WTC11 (cell line): ENCODE results near the gene IZUMO3. TPM values are rescaled to one million over a fixed set of nuclear protein-coding genes. Genes with fewer than 3 reads are reported as not detected.
"Not testable (repeated sequence)": the region's sequence is repeated elsewhere in the genome, so short reads cannot be mapped to it uniquely, and the experiment has no call there.

Experiments used
- ATAC-seq: fragments of 200-7000 bp; cut with Tn5 transposase; 2 replicates; pipeline ENCODE4 v1.10.0; 2021; ENCODE audit warnings: mild to moderate bottlenecking, moderate library complexity
- CTCF ChIA-PET: fragments of 300-600 bp; sonication (Branson Sonifier 250); formaldehyde crosslinking; loops from one replicate; lab custom pipeline; 2021; ENCODE audit warnings: antibody characterized with exemption; lab: Charles Lee
- POLR2A ChIA-PET: fragments of 350-600 bp; sonication (Branson Sonifier 250); formaldehyde crosslinking; loops from one replicate; lab custom pipeline; 2021; ENCODE audit warnings: antibody characterized with exemption; lab: Charles Lee
- DNase-seq: peaks from one replicate; pipeline ENCODE4 v3.0.0; 2021; ENCODE audit warnings: low spot score
- H3K27ac Mint-ChIP-seq: 2 replicates; pipeline ENCODE4 v1.8.0; 2021; ENCODE audit warnings: mixed read lengths
- H3K27me3 Mint-ChIP-seq: 2 replicates; pipeline ENCODE4 v1.8.0; 2021; ENCODE audit warnings: low read depth, mild to moderate bottlenecking, moderate library complexity, mixed read lengths
- H3K36me3 Mint-ChIP-seq: 2 replicates; pipeline ENCODE4 v1.8.0; 2021; ENCODE audit warnings: mixed read lengths
- H3K4me1 Mint-ChIP-seq: 2 replicates; pipeline ENCODE4 v1.8.0; 2022; ENCODE audit warnings: mixed read lengths
- H3K4me3 Mint-ChIP-seq: 2 replicates; pipeline ENCODE4 v1.8.0; 2021; ENCODE audit warnings: mild to moderate bottlenecking, moderate library complexity, mixed read lengths
- H3K9me3 Mint-ChIP-seq: 2 replicates; pipeline ENCODE4 v1.8.0; 2021; ENCODE audit warnings: mixed read lengths
- FOXK1 ChIP-seq: sonication (generic); formaldehyde crosslinking; IDR thresholded peaks from 2 replicates; pipeline ENCODE4 v1.8.0; 2022; ENCODE audit warnings: mild to moderate bottlenecking, moderate library complexity, missing genetic modification reagents
- GABPB1 ChIP-seq: sonication (generic); formaldehyde crosslinking; IDR thresholded peaks from 2 replicates; pipeline ENCODE4 v1.8.1; 2023; ENCODE audit warnings: mild to moderate bottlenecking, missing genetic modification reagents
- NR3C1 ChIP-seq: sonication (generic); formaldehyde crosslinking; conservative IDR thresholded peaks from 2 replicates; pipeline ENCODE4 v1.8.1; 2023; ENCODE audit warnings: low read depth, mild to moderate bottlenecking, missing genetic modification reagents
- RELA ChIP-seq: sonication (generic); formaldehyde crosslinking; IDR thresholded peaks from 2 replicates; pipeline ENCODE4 v1.8.1; 2022; ENCODE audit warnings: missing genetic modification reagents, mild to moderate bottlenecking, borderline replicate concordance
- SMAD3 ChIP-seq: sonication (generic); formaldehyde crosslinking; IDR thresholded peaks from 2 replicates; pipeline ENCODE4 v1.8.0; 2022; ENCODE audit warnings: missing genetic modification reagents, mild to moderate bottlenecking, borderline replicate concordance
- SOX15 ChIP-seq: fragments of 250-450 bp; sonication (Bioruptor Pico); IDR thresholded peaks from 2 replicates; pipeline ENCODE4 v1.9.0; 2021; ENCODE audit warnings: mild to moderate bottlenecking
- TP53 ChIP-seq: sonication (generic); formaldehyde crosslinking; IDR thresholded peaks from 2 replicates; pipeline ENCODE4 v1.8.1; 2023; ENCODE audit warnings: mild to moderate bottlenecking, missing genetic modification reagents
- ZNF138 ChIP-seq: sonication (generic); formaldehyde crosslinking; conservative IDR thresholded peaks from 2 replicates; pipeline ENCODE4 v1.8.1; 2022; ENCODE audit warnings: mild to moderate bottlenecking, moderate library complexity, missing genetic modification reagents
- ZNF416 ChIP-seq: fragments of 250-450 bp; sonication (Bioruptor Pico); IDR thresholded peaks from 2 replicates; pipeline ENCODE4 v1.9.0; 2021; ENCODE audit warnings: mild to moderate bottlenecking, inconsistent platforms
- total RNA-seq: library from RNA; stranded (reverse); gene quantifications from 3 replicates; pipeline ENCODE4 v1.2.3, GENCODE V29; 2021
- TF ChIP-seq, protein P1 (sequence below): fragments of 250-450 bp; sonication (Bioruptor Pico); IDR thresholded peaks from 2 replicates; pipeline ENCODE4 v1.9.0; 2021; ENCODE audit warnings: mild to moderate bottlenecking
- TF ChIP-seq, protein P2 (sequence below): sonication (generic); formaldehyde crosslinking; IDR thresholded peaks from 2 replicates; pipeline ENCODE4 v1.8.0; 2023; ENCODE audit warnings: mild to moderate bottlenecking, missing genetic modification reagents
- TF ChIP-seq, protein P3 (sequence below): fragments of 250-450 bp; sonication (Bioruptor Pico); IDR thresholded peaks from 2 replicates; pipeline ENCODE4 v1.8.0; 2021; ENCODE audit warnings: mild to moderate bottlenecking
- TF ChIP-seq, protein P4 (sequence below): sonication (generic); formaldehyde crosslinking; IDR thresholded peaks from 2 replicates; pipeline ENCODE4 v1.8.0; 2023; ENCODE audit warnings: missing genetic modification reagents
- TF ChIP-seq, protein P5 (sequence below): sonication (generic); formaldehyde crosslinking; IDR thresholded peaks from 2 replicates; pipeline ENCODE4 v1.8.1; 2022; ENCODE audit warnings: low read depth, mild to moderate bottlenecking, moderate library complexity, missing genetic modification reagents, borderline replicate concordance
- TF ChIP-seq, protein P6 (sequence below): sonication (generic); formaldehyde crosslinking; IDR thresholded peaks from 2 replicates; pipeline ENCODE4 v1.8.1; 2022; ENCODE audit warnings: missing genetic modification reagents, borderline replicate concordance

The IZUMO3 gene
- total RNA-seq, 1 experiment from 2014 or later = not detected

DNA sequence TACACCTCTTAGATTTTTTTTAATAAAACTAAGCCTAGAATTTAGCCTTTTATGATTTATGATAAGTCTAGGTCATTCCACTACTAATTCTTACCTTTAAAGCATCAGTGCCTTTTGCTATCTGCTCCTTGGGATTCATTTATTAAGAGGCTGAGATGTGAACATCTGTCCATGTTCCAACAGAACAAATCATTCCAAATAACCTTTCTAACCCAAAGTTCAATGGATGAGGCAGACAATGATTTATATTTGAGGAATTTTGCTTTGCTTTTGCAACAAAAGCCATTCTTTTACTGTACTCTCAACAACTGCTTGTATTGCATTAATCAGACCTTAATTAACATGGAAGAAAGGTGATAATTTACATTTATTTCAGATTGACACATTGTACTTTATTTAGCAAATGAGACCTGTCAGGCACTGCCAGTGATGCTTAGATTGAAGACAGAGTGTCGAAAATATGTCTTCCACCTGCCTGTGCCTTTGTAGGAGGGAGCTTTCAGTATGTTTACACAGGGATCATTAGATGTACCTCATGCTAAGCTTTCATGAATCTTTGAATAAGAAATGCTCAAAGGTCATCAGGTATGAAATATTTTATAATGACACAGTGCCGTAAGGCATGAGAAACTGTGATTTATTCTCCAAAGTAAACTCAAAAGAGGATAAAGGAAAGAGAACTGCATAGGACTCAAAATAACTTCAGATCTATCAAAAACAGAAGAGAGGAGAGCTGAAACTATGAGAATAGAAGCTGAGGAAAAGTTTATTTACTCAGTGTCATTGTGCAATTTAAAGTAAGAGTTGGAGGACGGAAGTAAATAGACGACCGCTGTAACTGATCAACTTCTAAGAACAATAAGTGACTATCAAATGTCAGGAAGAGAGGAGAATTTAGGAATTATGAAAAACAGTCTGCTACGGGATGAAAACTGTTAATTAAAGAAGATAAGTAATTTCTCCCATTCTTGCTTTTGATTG, 36.7 kb upstream of the IZUMO3 start:
- peak overlapping the region; percentile 5; the same call in 1 of the 2 replicates for H3K27ac Mint-ChIP-seq
- POLR2A ChIA-PET = no interaction called here
- peaks cover 7% of the 10 kb centered on the region; the same call in 1 of the 2 replicates for H3K27me3 Mint-ChIP-seq
- peaks cover 23% of the 10 kb centered on the region for H3K9me3 Mint-ChIP-seq
- CTCF ChIA-PET = no interaction called here
- DNase-seq (no peak), ATAC-seq (no peak)
- peaks cover 30% of the 10 kb centered on the region for H3K36me3 Mint-ChIP-seq
- peaks cover 22% of the 10 kb centered on the region for H3K4me1 Mint-ChIP-seq
- TF ChIP-seq, protein P1, sequence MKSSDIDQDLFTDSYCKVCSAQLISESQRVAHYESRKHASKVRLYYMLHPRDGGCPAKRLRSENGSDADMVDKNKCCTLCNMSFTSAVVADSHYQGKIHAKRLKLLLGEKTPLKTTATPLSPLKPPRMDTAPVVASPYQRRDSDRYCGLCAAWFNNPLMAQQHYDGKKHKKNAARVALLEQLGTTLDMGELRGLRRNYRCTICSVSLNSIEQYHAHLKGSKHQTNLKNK (CRISPR knock-in tag) = no peak
- TF ChIP-seq, protein P2, sequence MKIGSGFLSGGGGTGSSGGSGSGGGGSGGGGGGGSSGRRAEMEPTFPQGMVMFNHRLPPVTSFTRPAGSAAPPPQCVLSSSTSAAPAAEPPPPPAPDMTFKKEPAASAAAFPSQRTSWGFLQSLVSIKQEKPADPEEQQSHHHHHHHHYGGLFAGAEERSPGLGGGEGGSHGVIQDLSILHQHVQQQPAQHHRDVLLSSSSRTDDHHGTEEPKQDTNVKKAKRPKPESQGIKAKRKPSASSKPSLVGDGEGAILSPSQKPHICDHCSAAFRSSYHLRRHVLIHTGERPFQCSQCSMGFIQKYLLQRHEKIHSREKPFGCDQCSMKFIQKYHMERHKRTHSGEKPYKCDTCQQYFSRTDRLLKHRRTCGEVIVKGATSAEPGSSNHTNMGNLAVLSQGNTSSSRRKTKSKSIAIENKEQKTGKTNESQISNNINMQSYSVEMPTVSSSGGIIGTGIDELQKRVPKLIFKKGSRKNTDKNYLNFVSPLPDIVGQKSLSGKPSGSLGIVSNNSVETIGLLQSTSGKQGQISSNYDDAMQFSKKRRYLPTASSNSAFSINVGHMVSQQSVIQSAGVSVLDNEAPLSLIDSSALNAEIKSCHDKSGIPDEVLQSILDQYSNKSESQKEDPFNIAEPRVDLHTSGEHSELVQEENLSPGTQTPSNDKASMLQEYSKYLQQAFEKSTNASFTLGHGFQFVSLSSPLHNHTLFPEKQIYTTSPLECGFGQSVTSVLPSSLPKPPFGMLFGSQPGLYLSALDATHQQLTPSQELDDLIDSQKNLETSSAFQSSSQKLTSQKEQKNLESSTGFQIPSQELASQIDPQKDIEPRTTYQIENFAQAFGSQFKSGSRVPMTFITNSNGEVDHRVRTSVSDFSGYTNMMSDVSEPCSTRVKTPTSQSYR (CRISPR knock-in tag) = no peak
- TF ChIP-seq NR3C1 (CRISPR knock-in tag) = no peak
- H3K4me3 Mint-ChIP-seq = no peak overlapping the region

DNA sequence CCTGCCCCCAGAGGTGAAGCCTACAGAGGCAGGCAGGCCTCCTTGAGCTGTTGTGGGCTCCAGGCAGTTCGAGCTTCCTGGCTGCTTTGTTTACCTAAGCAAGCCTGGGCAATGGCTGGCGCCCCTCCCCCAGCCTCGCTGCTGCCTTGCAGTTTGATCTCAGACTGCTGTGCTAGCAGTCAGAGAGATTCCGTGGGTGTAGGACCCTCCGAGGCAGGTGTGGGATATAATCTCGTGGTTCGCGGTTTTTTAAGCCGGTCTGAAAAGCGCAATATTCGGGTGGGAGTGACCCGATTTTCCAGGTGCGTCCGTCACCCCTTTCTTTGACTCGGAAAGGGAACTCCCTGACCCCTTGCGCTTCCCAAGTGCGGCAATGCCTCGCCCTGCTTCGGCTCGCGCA, 34.3 kb upstream of the IZUMO3 start:
- peak; percentile 55; the same call in 1 of the 2 replicates for TF ChIP-seq FOXK1 (CRISPR knock-in tag)
- TF ChIP-seq, protein P2 (CRISPR knock-in tag) = 0 out of 2 replicates have a peak, but pooled peaks have one; percentile 20
- peaks cover 22% of the 10 kb centered on the region for H3K4me1 Mint-ChIP-seq
- H3K27me3 Mint-ChIP-seq, H3K9me3 Mint-ChIP-seq, ATAC-seq, POLR2A ChIA-PET, CTCF ChIA-PET: not testable (repeated sequence)
- H3K36me3 Mint-ChIP-seq = peaks cover 14% of the 10 kb centered on the region
- peak overlapping the region; percentile 60 for H3K27ac Mint-ChIP-seq
- DNase-seq = peak; percentile 33
- peak overlapping the region; percentile 70 for H3K4me3 Mint-ChIP-seq

DNA sequence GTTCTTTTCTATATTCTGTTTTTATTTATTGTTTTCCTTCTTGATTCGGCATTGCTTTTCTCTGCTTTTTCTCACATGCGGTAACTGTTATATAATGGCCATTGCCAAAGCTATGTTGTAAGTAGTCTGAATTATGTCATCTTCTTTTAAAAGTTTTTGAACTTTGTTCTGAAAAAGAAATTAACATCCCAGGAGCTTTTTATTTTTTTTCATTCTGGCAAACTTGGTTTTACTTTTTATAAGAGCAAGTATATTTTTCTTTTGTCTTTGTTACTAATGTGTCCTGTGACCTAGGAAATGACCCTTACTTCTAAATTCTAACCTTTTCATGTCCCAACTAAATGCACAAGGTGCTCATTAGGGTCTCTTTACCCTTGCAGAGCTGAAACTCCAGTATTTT, 26.7 kb upstream of the IZUMO3 start:
- POLR2A ChIA-PET = no interaction called here
- TF ChIP-seq ZNF416 (CRISPR knock-in tag) = no peak
- TF ChIP-seq, protein P3, sequence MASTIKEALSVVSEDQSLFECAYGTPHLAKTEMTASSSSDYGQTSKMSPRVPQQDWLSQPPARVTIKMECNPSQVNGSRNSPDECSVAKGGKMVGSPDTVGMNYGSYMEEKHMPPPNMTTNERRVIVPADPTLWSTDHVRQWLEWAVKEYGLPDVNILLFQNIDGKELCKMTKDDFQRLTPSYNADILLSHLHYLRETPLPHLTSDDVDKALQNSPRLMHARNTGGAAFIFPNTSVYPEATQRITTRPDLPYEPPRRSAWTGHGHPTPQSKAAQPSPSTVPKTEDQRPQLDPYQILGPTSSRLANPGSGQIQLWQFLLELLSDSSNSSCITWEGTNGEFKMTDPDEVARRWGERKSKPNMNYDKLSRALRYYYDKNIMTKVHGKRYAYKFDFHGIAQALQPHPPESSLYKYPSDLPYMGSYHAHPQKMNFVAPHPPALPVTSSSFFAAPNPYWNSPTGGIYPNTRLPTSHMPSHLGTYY = no peak
- TF ChIP-seq SMAD3 (CRISPR knock-in tag) = no peak
- TF ChIP-seq TP53 (CRISPR knock-in tag) = no peak
- CTCF ChIA-PET = no interaction called here
- no peaks in the 10 kb centered on the region for H3K4me1 Mint-ChIP-seq
- no peaks in the 10 kb centered on the region for H3K36me3 Mint-ChIP-seq
- DNase-seq (no peak), ATAC-seq (no peak)
- H3K27ac Mint-ChIP-seq = no peak overlapping the region
- H3K9me3 Mint-ChIP-seq = no peaks in the 10 kb centered on the region
- H3K27me3 Mint-ChIP-seq = no peaks in the 10 kb centered on the region
- H3K4me3 Mint-ChIP-seq = no peak overlapping the region

DNA sequence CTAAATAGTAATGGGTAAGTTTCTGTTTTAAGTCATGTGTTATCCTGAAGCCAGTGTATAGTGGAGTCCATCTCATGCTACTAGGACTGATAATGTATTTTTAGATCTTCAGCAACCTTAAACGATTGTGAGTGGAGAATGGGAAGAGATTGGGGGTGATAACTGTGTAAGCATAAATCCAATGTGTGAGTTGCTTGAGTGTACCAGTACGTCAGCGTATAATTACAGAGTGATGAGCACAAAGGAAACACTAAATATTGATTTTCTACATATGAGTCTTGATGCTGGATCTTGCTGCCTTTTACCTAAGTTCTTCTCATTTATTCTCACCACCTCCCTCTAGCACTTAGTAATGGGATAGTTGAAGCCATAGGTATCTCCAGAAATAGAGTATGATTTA, 16.3 kb upstream of the IZUMO3 start:
- H3K27ac Mint-ChIP-seq = no peak overlapping the region
- POLR2A ChIA-PET = no interaction called here
- TF ChIP-seq GABPB1 (no peak), SMAD3 (CRISPR knock-in tag) (no peak), SOX15 (CRISPR knock-in tag) (no peak), RELA (CRISPR knock-in tag) (no peak), ZNF138 (CRISPR knock-in tag) (no peak)
- TF ChIP-seq, protein P4, sequence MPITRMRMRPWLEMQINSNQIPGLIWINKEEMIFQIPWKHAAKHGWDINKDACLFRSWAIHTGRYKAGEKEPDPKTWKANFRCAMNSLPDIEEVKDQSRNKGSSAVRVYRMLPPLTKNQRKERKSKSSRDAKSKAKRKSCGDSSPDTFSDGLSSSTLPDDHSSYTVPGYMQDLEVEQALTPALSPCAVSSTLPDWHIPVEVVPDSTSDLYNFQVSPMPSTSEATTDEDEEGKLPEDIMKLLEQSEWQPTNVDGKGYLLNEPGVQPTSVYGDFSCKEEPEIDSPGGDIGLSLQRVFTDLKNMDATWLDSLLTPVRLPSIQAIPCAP = no peak
- TF ChIP-seq, protein P5, sequence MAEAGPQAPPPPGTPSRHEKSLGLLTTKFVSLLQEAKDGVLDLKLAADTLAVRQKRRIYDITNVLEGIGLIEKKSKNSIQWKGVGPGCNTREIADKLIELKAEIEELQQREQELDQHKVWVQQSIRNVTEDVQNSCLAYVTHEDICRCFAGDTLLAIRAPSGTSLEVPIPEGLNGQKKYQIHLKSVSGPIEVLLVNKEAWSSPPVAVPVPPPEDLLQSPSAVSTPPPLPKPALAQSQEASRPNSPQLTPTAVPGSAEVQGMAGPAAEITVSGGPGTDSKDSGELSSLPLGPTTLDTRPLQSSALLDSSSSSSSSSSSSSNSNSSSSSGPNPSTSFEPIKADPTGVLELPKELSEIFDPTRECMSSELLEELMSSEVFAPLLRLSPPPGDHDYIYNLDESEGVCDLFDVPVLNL (CRISPR knock-in tag) = no peak
- TF ChIP-seq, protein P6, sequence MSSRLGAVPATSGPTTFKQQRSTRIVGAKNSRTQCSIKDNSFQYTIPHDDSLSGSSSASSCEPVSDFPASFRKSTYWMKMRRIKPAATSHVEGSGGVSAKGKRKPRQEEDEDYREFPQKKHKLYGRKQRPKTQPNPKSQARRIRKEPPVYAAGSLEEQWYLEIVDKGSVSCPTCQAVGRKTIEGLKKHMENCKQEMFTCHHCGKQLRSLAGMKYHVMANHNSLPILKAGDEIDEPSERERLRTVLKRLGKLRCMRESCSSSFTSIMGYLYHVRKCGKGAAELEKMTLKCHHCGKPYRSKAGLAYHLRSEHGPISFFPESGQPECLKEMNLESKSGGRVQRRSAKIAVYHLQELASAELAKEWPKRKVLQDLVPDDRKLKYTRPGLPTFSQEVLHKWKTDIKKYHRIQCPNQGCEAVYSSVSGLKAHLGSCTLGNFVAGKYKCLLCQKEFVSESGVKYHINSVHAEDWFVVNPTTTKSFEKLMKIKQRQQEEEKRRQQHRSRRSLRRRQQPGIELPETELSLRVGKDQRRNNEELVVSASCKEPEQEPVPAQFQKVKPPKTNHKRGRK (CRISPR knock-in tag) = no peak

More for the DNA sequence above, 16.3 kb upstream of the IZUMO3 start:
- H3K4me3 Mint-ChIP-seq = no peak overlapping the region
- H3K4me1 Mint-ChIP-seq = no peaks in the 10 kb centered on the region
- H3K27me3 Mint-ChIP-seq = no peaks in the 10 kb centered on the region
- CTCF ChIA-PET = no interaction called here
- peaks cover 4% of the 10 kb centered on the region; the same call in 1 of the 2 replicates for H3K9me3 Mint-ChIP-seq
- no peak for DNase-seq
- H3K36me3 Mint-ChIP-seq = no peaks in the 10 kb centered on the region
- no peak for ATAC-seq
